HUES48 (cell line): ENCODE data around the gene ZBTB38.

Experiments
- H3K27ac ChIP-seq: one replicate; pipeline ENCODE4 v1.7.0; 2013; ENCODE audit warnings: low read depth, low read length, inconsistent platforms
- H3K27me3 ChIP-seq: 2 replicates; pipeline ENCODE4 v1.6.1; 2013; ENCODE audit warnings: mild to moderate bottlenecking, low read length; ENCODE audit not compliant: control insufficient read depth, insufficient read depth
- H3K36me3 ChIP-seq: 2 replicates; pipeline ENCODE4 v1.6.1; 2013; ENCODE audit warnings: low read length; ENCODE audit not compliant: control insufficient read depth, insufficient read depth
- H3K4me1 ChIP-seq: 2 replicates; pipeline ENCODE4 v1.6.1; 2013; ENCODE audit warnings: mild to moderate bottlenecking, low read length; ENCODE audit not compliant: control insufficient read depth, insufficient read depth
- H3K4me3 ChIP-seq: 2 replicates; pipeline ENCODE4 v1.5.1; 2013; ENCODE audit warnings: mild to moderate bottlenecking, low read depth, low read length
- H3K9ac ChIP-seq: 2 replicates; pipeline ENCODE4 v1.6.1; 2013; ENCODE audit warnings: mild to moderate bottlenecking, low read depth, low read length, moderate library complexity
- H3K9me3 ChIP-seq: 2 replicates; pipeline ENCODE4 v1.6.1; 2013; ENCODE audit warnings: low read length; ENCODE audit not compliant: control insufficient read depth, insufficient read depth

ZBTB38 gene

DNA sequence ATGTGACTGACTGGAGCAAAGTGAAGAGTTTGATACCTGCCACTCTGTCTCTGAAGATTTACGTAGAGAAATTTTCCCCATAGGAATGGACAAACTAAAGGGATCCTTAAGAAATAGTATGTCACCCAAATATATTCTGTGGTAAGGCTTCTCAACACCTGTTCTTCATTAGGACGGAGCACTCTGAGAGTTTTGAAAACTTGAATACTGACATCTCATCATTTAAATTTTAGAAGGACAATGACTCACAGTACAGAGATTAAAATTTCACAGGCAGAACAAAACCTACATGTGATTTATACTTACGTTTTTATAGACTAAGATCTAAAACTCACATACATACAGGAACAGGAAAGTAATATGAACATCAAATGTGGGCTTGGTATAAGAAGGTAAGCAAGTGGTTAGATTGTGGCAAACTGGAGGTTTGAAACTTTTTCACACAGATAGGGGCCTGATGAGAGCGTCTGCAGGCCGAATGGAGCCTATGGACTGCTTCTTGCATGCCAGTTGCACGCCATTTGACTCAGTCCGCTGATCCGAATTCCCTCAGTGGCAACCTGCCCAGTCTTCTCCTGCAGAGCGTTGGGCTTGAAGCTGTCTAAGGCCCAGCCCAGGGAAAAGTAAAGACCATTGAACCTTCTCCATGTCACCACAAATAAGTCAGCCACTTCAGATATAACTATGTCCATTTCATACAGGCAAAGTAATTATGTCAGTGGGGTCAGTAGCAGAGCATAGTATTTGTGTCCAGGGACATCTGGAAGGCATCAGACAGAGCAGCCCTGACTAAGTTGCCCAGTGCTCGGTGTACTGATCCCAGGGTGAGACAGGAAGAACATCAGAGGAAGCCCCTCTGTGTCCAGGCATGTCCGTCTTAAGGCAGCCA lies 45.7 kb downstream of the ZBTB38 start:
- Histone ChIP-seq H3K9me3 (no peaks in the 10 kb centered on the region), H3K36me3 (0 out of 2 replicates have a peak, but pooled peaks cover 4% of the 10 kb centered on the region), H3K4me3 (no peak overlapping the region), H3K9ac (no peak overlapping the region), H3K27ac (no peak overlapping the region), H3K4me1 (peaks cover 21% of the 10 kb centered on the region), H3K27me3 (peaks cover 28% of the 10 kb centered on the region)

- H3K27me3 ChIP-seq, result peaks cover 20% of the 10 kb centered on the region
- no peaks in the 10 kb centered on the region for H3K9me3 ChIP-seq
- H3K36me3 ChIP-seq, result 0 out of 2 replicates have a peak, but pooled peaks cover 4% of the 10 kb centered on the region
- H3K4me3 ChIP-seq, result no peak overlapping the region
- peaks cover 16% of the 10 kb centered on the region for H3K4me1 ChIP-seq
- no peak overlapping the region for H3K27ac ChIP-seq
- no peak overlapping the region for H3K9ac ChIP-seq
These were observed 46.6 kb downstream of the ZBTB38 start for GRCh38 chr3:141414800-141415462.

GRCh38 chr3:141415953-141416352 lies 47.6 kb downstream of the ZBTB38 start:
- H3K4me1 ChIP-seq, result peaks cover 16% of the 10 kb centered on the region
- H3K36me3 ChIP-seq, result 0 out of 2 replicates have a peak, but pooled peaks cover 4% of the 10 kb centered on the region
- H3K4me3 ChIP-seq, result no peak overlapping the region
- H3K27me3 ChIP-seq, result peaks cover 10% of the 10 kb centered on the region
- H3K27ac ChIP-seq, result no peak overlapping the region
- H3K9me3 ChIP-seq, result no peaks in the 10 kb centered on the region
- no peak overlapping the region for H3K9ac ChIP-seq
